Measurements from ENCODE around the gene KIAA1586. TPM values are rescaled to one million over a fixed set of nuclear protein-coding genes. Genes with fewer than 3 reads are reported as not detected.

KIAA1586 gene
- total and polyA plus RNA-seq, 2 of the 13 experiments (the other 11 are each of a cell fraction or from before 2014, with no cell fraction given) = 5.5 to 16.9 TPM

DNA sequence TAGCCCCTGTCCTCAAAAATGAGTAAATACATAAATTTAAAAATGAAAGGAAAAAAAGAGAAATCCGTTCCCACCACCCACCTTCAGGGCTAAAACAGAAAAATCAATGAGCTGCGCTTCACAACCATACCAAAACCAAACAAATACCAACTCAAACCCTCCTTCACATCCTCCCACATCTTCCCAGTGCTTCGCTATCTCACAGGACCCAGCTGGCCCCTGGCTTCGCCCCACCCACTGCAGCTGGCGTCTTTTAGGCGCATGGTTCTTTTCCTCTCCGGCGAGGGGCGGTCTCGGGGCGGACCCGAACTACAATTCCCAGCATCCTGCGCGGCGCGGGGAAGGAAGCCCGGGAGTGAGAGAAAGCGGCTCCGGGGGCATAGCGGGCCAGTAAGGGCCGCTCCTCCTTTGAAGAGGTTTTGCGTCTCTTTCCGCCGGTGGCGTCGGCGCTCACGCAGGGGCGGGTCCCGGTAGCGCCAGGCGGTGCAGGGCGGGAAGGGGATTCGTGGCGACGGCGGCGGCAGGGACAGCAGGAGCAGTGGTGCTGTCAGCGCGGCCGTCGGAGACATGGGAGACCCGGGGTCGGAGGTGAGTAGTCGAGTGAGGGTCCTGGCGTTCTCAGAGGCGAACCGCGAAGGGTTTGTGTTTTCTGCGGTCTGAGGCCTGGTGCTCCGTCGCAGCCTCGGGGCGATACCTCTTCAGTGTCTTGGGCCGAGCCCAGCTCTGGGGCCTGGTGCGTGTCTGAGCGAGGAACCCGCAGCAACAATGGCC, 43.4 kb downstream of the KIAA1586 start, which contains the start of gene ZNF451 (continued):
- TF ChIP-seq, protein P1, sequence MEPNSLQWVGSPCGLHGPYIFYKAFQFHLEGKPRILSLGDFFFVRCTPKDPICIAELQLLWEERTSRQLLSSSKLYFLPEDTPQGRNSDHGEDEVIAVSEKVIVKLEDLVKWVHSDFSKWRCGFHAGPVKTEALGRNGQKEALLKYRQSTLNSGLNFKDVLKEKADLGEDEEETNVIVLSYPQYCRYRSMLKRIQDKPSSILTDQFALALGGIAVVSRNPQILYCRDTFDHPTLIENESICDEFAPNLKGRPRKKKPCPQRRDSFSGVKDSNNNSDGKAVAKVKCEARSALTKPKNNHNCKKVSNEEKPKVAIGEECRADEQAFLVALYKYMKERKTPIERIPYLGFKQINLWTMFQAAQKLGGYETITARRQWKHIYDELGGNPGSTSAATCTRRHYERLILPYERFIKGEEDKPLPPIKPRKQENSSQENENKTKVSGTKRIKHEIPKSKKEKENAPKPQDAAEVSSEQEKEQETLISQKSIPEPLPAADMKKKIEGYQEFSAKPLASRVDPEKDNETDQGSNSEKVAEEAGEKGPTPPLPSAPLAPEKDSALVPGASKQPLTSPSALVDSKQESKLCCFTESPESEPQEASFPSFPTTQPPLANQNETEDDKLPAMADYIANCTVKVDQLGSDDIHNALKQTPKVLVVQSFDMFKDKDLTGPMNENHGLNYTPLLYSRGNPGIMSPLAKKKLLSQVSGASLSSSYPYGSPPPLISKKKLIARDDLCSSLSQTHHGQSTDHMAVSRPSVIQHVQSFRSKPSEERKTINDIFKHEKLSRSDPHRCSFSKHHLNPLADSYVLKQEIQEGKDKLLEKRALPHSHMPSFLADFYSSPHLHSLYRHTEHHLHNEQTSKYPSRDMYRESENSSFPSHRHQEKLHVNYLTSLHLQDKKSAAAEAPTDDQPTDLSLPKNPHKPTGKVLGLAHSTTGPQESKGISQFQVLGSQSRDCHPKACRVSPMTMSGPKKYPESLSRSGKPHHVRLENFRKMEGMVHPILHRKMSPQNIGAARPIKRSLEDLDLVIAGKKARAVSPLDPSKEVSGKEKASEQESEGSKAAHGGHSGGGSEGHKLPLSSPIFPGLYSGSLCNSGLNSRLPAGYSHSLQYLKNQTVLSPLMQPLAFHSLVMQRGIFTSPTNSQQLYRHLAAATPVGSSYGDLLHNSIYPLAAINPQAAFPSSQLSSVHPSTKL (CRISPR knock-in tag; IDR thresholded peaks at IDR 0.05) = peak; percentile 46
- peak; percentile 80 for TF ChIP-seq ZNF777 (CRISPR knock-in tag; IDR thresholded peaks at IDR 0.05)
- TF ChIP-seq ZNF839 (CRISPR knock-in tag; IDR thresholded peaks at IDR 0.05; ENCODE audit: borderline replicate concordance) = no peak
- TF ChIP-seq, protein P2, sequence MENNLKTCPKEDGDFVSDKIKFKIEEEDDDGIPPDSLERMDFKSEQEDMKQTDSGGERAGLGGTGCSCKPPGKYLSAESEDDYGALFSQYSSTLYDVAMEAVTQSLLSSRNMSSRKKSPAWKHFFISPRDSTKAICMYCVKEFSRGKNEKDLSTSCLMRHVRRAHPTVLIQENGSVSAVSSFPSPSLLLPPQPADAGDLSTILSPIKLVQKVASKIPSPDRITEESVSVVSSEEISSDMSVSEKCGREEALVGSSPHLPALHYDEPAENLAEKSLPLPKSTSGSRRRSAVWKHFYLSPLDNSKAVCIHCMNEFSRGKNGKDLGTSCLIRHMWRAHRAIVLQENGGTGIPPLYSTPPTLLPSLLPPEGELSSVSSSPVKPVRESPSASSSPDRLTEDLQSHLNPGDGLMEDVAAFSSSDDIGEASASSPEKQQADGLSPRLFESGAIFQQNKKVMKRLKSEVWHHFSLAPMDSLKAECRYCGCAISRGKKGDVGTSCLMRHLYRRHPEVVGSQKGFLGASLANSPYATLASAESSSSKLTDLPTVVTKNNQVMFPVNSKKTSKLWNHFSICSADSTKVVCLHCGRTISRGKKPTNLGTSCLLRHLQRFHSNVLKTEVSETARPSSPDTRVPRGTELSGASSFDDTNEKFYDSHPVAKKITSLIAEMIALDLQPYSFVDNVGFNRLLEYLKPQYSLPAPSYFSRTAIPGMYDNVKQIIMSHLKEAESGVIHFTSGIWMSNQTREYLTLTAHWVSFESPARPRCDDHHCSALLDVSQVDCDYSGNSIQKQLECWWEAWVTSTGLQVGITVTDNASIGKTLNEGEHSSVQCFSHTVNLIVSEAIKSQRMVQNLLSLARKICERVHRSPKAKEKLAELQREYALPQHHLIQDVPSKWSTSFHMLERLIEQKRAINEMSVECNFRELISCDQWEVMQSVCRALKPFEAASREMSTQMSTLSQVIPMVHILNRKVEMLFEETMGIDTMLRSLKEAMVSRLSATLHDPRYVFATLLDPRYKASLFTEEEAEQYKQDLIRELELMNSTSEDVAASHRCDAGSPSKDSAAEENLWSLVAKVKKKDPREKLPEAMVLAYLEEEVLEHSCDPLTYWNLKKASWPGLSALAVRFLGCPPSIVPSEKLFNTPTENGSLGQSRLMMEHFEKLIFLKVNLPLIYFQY (CRISPR knock-in tag; IDR thresholded peaks at IDR 0.05; ENCODE audit: borderline replicate concordance) = peak; percentile 75; the same call in 1 of the 2 replicates
- TF ChIP-seq ZNF605 (CRISPR knock-in tag; IDR thresholded peaks at IDR 0.05) = peak; percentile 96
- TF ChIP-seq, protein P3, sequence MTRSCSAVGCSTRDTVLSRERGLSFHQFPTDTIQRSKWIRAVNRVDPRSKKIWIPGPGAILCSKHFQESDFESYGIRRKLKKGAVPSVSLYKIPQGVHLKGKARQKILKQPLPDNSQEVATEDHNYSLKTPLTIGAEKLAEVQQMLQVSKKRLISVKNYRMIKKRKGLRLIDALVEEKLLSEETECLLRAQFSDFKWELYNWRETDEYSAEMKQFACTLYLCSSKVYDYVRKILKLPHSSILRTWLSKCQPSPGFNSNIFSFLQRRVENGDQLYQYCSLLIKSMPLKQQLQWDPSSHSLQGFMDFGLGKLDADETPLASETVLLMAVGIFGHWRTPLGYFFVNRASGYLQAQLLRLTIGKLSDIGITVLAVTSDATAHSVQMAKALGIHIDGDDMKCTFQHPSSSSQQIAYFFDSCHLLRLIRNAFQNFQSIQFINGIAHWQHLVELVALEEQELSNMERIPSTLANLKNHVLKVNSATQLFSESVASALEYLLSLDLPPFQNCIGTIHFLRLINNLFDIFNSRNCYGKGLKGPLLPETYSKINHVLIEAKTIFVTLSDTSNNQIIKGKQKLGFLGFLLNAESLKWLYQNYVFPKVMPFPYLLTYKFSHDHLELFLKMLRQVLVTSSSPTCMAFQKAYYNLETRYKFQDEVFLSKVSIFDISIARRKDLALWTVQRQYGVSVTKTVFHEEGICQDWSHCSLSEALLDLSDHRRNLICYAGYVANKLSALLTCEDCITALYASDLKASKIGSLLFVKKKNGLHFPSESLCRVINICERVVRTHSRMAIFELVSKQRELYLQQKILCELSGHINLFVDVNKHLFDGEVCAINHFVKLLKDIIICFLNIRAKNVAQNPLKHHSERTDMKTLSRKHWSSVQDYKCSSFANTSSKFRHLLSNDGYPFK (CRISPR knock-in tag; IDR thresholded peaks at IDR 0.05; ENCODE audit: borderline replicate concordance) = peak; percentile 88; the same call in 1 of the 2 replicates
- peak; percentile 72; the same call in 1 of the 2 replicates for TF ChIP-seq ZBTB20 (CRISPR knock-in tag; IDR thresholded peaks at IDR 0.05; ENCODE audit: borderline replicate concordance, low read depth)
- TF ChIP-seq ZNF207 (IDR thresholded peaks at IDR 0.05; ENCODE audit: borderline replicate concordance) = no peak
- TF ChIP-seq, protein P4, sequence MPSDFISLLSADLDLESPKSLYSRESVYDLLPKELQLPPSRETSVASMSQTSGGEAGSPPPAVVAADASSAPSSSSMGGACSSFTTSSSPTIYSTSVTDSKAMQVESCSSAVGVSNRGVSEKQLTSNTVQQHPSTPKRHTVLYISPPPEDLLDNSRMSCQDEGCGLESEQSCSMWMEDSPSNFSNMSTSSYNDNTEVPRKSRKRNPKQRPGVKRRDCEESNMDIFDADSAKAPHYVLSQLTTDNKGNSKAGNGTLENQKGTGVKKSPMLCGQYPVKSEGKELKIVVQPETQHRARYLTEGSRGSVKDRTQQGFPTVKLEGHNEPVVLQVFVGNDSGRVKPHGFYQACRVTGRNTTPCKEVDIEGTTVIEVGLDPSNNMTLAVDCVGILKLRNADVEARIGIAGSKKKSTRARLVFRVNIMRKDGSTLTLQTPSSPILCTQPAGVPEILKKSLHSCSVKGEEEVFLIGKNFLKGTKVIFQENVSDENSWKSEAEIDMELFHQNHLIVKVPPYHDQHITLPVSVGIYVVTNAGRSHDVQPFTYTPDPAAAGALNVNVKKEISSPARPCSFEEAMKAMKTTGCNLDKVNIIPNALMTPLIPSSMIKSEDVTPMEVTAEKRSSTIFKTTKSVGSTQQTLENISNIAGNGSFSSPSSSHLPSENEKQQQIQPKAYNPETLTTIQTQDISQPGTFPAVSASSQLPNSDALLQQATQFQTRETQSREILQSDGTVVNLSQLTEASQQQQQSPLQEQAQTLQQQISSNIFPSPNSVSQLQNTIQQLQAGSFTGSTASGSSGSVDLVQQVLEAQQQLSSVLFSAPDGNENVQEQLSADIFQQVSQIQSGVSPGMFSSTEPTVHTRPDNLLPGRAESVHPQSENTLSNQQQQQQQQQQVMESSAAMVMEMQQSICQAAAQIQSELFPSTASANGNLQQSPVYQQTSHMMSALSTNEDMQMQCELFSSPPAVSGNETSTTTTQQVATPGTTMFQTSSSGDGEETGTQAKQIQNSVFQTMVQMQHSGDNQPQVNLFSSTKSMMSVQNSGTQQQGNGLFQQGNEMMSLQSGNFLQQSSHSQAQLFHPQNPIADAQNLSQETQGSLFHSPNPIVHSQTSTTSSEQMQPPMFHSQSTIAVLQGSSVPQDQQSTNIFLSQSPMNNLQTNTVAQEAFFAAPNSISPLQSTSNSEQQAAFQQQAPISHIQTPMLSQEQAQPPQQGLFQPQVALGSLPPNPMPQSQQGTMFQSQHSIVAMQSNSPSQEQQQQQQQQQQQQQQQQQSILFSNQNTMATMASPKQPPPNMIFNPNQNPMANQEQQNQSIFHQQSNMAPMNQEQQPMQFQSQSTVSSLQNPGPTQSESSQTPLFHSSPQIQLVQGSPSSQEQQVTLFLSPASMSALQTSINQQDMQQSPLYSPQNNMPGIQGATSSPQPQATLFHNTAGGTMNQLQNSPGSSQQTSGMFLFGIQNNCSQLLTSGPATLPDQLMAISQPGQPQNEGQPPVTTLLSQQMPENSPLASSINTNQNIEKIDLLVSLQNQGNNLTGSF (CRISPR knock-in tag; IDR thresholded peaks at IDR 0.05) = 0 out of 2 replicates have a peak, but pooled peaks have one; percentile 47
